HG02588 (cell line): ENCODE measurements around the gene NAA40.
A peak's percentile ranks its signal among the peaks of the same experiment; 100 is the strongest.

Source experiments
- ATAC-seq: cut with Tn5 transposase; IDR thresholded peaks from one replicate; pipeline ENCODE4 v1.9.1; 2021; ENCODE audit warnings: mild to moderate bottlenecking, moderate library complexity; ENCODE audit not compliant: unreplicated experiment

NAA40 gene

GRCh38 chr11:63985812-63986155 lies 47.0 kb downstream of the NAA40 start:
- no peak for ATAC-seq

- peak; percentile 89 for ATAC-seq
Measured at GRCh38 chr11:63986156-63986931, 47.5 kb downstream of the NAA40 start, which contains the start of gene OTUB1. TSS of gene OTUB1 (plus strand) at chr11:63986438. CDS start at chr11:63986457, 19 bp downstream.

GRCh38 chr11:63986932-63987513 lies 48.2 kb downstream of the NAA40 start:
- no peak for ATAC-seq

GRCh38 chr11:63991558-63991957 lies 52.8 kb downstream of the NAA40 start:
- no peak for ATAC-seq

GRCh38 chr11:63993100-63993499 lies 54.3 kb downstream of the NAA40 start:
- ATAC-seq: no peak

GRCh38 chr11:63993993-63994392 lies 55.2 kb downstream of the NAA40 start:
- no peak for ATAC-seq

- no peak for ATAC-seq
Measured at GRCh38 chr11:63996512-63996911, 57.7 kb downstream of the NAA40 start.

- ATAC-seq: no peak
Measured at GRCh38 chr11:63997104-63997700, 58.4 kb downstream of the NAA40 start.

- ATAC-seq: no peak
Measured at GRCh38 chr11:63997801-63998337, 59.1 kb downstream of the NAA40 start.

- no peak for ATAC-seq
Measured at GRCh38 chr11:63998558-63999348, 60.0 kb downstream of the NAA40 start.

GRCh38 chr11:63999349-64000025 lies 60.7 kb downstream of the NAA40 start:
- no peak for ATAC-seq

- peak; percentile 56 for ATAC-seq
Measured at GRCh38 chr11:64000026-64000739, 61.4 kb downstream of the NAA40 start.

- ATAC-seq: no peak
Measured at GRCh38 chr11:64000740-64001483, 62.1 kb downstream of the NAA40 start.

GRCh38 chr11:64001484-64002420 lies 63.0 kb downstream of the NAA40 start:
- ATAC-seq: no peak

- no peak for ATAC-seq
Measured at GRCh38 chr11:64003807-64004589, 65.2 kb downstream of the NAA40 start.

- no peak for ATAC-seq
Measured at GRCh38 chr11:64004590-64004984, 65.8 kb downstream of the NAA40 start.

GRCh38 chr11:64005691-64006090 lies 66.9 kb downstream of the NAA40 start:
- ATAC-seq: no peak
